Stimulated activated CD8-positive, alpha-beta memory T cell treated with anti-CD3 and anti-CD28 coated beads, Interleukin-7, amount 100 ng/mL, for 48 hours (primary cell): ENCODE data around the gene TBCCD1.
"Not testable (repeated sequence)": the region's sequence is repeated elsewhere in the genome, so short reads cannot be mapped to it uniquely, and the experiment has no call there.

Experiments
- DNase-seq, 2 donors: peaks; one replicate each; pipeline ENCODE4 v3.0.0-alpha.2; 2020; ENCODE audit warnings: low read depth in 1 of 2; ENCODE audit errors: extremely low read depth in 1 of 2

TBCCD1 gene

GRCh38 chr3:186564586-186564985 is 2.6 kb downstream of the TBCCD1 start:
- DNase-seq = no peak

- DNase-seq = no peak
Observed at GRCh38 chr3:186552408-186553031, 14.6 kb downstream of the TBCCD1 start.

- no peak for DNase-seq
Observed at GRCh38 chr3:186551387-186551786, 15.8 kb downstream of the TBCCD1 start.

- DNase-seq = no peak
Observed at GRCh38 chr3:186549497-186549896, 17.6 kb downstream of the TBCCD1 start.

- DNase-seq = no peak
Observed at GRCh38 chr3:186544281-186544680, 22.9 kb downstream of the TBCCD1 start, which contains the start of gene CRYGS. Gene CRYGS, minus strand, starts transcription at chr3:186544380. Its CDS starts 54 bp downstream, at chr3:186544326.

GRCh38 chr3:186540835-186541226 is 26.3 kb downstream of the TBCCD1 start:
- no peak for DNase-seq

- DNase-seq = peak; percentile 49 to 67
Observed at GRCh38 chr3:186540221-186540834, 26.8 kb downstream of the TBCCD1 start.

GRCh38 chr3:186538779-186539178 is 28.4 kb downstream of the TBCCD1 start:
- DNase-seq = no peak

- no peak for DNase-seq
Observed at GRCh38 chr3:186536883-186537844, 30.0 kb downstream of the TBCCD1 start.

- DNase-seq = peak; percentile 31 to 58
Observed at GRCh38 chr3:186534113-186534669, 32.9 kb downstream of the TBCCD1 start.

GRCh38 chr3:186532598-186533072 is 34.5 kb downstream of the TBCCD1 start:
- no peak for DNase-seq

GRCh38 chr3:186531694-186532093 is 35.4 kb downstream of the TBCCD1 start:
- not testable (repeated sequence) for DNase-seq

- no peak for DNase-seq
Observed at GRCh38 chr3:186530415-186530814, 36.7 kb downstream of the TBCCD1 start.

GRCh38 chr3:186529201-186529999 is 37.7 kb downstream of the TBCCD1 start:
- DNase-seq = no peak

- DNase-seq = no peak
Observed at GRCh38 chr3:186526256-186526606, 40.9 kb downstream of the TBCCD1 start.

- DNase-seq = no peak
Observed at GRCh38 chr3:186525369-186526255, 41.5 kb downstream of the TBCCD1 start.

GRCh38 chr3:186524616-186525015 is 42.5 kb downstream of the TBCCD1 start:
- DNase-seq = no peak

- DNase-seq = no peak
Observed at GRCh38 chr3:186523434-186523833, 43.7 kb downstream of the TBCCD1 start.

- DNase-seq = no peak
Observed at GRCh38 chr3:186523022-186523421, 44.1 kb downstream of the TBCCD1 start.
